ENCODE results near the gene DMD.

GRCh38 chrX:31178064-31178768, 2033.1 kb downstream of the DMD start:
- no peak for TF ChIP-seq POLR2AphosphoS5 (IDR thresholded peaks at IDR 0.05)
- TF ChIP-seq, protein P1, sequence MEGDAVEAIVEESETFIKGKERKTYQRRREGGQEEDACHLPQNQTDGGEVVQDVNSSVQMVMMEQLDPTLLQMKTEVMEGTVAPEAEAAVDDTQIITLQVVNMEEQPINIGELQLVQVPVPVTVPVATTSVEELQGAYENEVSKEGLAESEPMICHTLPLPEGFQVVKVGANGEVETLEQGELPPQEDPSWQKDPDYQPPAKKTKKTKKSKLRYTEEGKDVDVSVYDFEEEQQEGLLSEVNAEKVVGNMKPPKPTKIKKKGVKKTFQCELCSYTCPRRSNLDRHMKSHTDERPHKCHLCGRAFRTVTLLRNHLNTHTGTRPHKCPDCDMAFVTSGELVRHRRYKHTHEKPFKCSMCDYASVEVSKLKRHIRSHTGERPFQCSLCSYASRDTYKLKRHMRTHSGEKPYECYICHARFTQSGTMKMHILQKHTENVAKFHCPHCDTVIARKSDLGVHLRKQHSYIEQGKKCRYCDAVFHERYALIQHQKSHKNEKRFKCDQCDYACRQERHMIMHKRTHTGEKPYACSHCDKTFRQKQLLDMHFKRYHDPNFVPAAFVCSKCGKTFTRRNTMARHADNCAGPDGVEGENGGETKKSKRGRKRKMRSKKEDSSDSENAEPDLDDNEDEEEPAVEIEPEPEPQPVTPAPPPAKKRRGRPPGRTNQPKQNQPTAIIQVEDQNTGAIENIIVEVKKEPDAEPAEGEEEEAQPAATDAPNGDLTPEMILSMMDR (IDR thresholded peaks at IDR 0.05) = no peak
- no peak for TF ChIP-seq POLR2A (IDR thresholded peaks at IDR 0.05)
- TF ChIP-seq EP300 (IDR thresholded peaks at IDR 0.05) = no peak
